KMS-11 (cell line): ENCODE results near the gene NKAIN2.
"Not testable (repeated sequence)": the region's sequence is repeated elsewhere in the genome, so short reads cannot be mapped to it uniquely, and the experiment has no call there.

Source experiments
- H2AFZ ChIP-seq: fragments of 200-600 bp; sonication (generic); 2 replicates; pipeline ENCODE4 v1.6.1; 2016; ENCODE audit warnings: antibody characterized with exemption, mixed run types, low read depth
- H3K27ac ChIP-seq: fragments of 200-600 bp; sonication (generic); 2 replicates; pipeline ENCODE4 v1.6.1; 2016; ENCODE audit warnings: mild to moderate bottlenecking, mixed run types
- H3K27me3 ChIP-seq: fragments of 200-600 bp; sonication (generic); 2 replicates; pipeline ENCODE4 v1.6.1; 2017; ENCODE audit warnings: mild to moderate bottlenecking, low read depth, mixed run types, moderate library complexity; ENCODE audit not compliant: insufficient read depth
- H3K36me3 ChIP-seq: fragments of 200-600 bp; sonication (generic); 2 replicates; pipeline ENCODE4 v1.6.1; 2017; ENCODE audit warnings: mild to moderate bottlenecking, mixed run types; ENCODE audit not compliant: insufficient read depth
- H3K4me1 ChIP-seq: fragments of 200-600 bp; sonication (generic); 2 replicates; pipeline ENCODE4 v1.6.1; 2016; ENCODE audit warnings: mild to moderate bottlenecking, low read depth, mixed run types; ENCODE audit not compliant: poor library complexity, severe bottlenecking
- H3K4me2 ChIP-seq: fragments of 200-600 bp; sonication (generic); 2 replicates; pipeline ENCODE4 v1.7.0; 2016; ENCODE audit warnings: mild to moderate bottlenecking, mixed run types
- H3K4me3 ChIP-seq: fragments of 200-600 bp; sonication (generic); IDR thresholded peaks from 2 replicates; pipeline ENCODE4 v1.6.1; 2017; ENCODE audit warnings: low read depth, low read length, mixed read lengths; ENCODE audit not compliant: insufficient read depth
- H3K79me2 ChIP-seq: fragments of 200-600 bp; sonication (generic); 2 replicates; pipeline ENCODE4 v1.6.1; 2016; ENCODE audit warnings: low read depth, mixed run types; ENCODE audit not compliant: insufficient read depth
- H3K9ac ChIP-seq: fragments of 200-600 bp; sonication (generic); 2 replicates; pipeline ENCODE4 v1.6.1; 2016; ENCODE audit warnings: mild to moderate bottlenecking, mixed run types
- H4K20me1 ChIP-seq: fragments of 200-600 bp; sonication (generic); 2 replicates; pipeline ENCODE4 v1.6.1; 2016; ENCODE audit warnings: mild to moderate bottlenecking, mixed run types; ENCODE audit not compliant: insufficient read depth
- TF ChIP-seq, protein P1 (sequence below): fragments of 200-600 bp; sonication (generic); conservative IDR thresholded peaks from 2 replicates; pipeline ENCODE4 v1.6.1; 2017; ENCODE audit warnings: low read depth, mild to moderate bottlenecking, antibody characterized with exemption, low read length, moderate library complexity, mixed read lengths

NKAIN2 gene

DNA sequence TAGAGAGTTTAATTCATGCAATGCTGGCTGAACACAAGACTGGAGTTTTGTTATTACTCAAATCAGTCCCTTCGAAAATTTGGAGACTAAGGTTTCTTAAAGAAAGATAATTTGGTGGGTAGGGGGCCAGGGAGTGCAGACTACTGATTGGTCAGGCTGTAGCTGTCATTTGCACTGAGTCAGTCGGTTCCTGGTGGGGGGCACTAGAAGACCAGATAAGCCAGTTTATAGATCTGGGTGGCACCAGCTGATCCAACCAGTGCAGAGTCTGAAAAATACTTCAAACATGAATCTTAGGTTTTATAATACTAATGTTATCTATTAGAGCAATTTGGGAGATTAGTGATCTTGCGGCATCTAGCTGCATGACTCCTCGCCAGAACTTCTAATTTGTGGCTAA is 530.7 kb downstream of the NKAIN2 start:
- H4K20me1 ChIP-seq: no peaks in the 10 kb centered on the region
- TF ChIP-seq, protein P1, sequence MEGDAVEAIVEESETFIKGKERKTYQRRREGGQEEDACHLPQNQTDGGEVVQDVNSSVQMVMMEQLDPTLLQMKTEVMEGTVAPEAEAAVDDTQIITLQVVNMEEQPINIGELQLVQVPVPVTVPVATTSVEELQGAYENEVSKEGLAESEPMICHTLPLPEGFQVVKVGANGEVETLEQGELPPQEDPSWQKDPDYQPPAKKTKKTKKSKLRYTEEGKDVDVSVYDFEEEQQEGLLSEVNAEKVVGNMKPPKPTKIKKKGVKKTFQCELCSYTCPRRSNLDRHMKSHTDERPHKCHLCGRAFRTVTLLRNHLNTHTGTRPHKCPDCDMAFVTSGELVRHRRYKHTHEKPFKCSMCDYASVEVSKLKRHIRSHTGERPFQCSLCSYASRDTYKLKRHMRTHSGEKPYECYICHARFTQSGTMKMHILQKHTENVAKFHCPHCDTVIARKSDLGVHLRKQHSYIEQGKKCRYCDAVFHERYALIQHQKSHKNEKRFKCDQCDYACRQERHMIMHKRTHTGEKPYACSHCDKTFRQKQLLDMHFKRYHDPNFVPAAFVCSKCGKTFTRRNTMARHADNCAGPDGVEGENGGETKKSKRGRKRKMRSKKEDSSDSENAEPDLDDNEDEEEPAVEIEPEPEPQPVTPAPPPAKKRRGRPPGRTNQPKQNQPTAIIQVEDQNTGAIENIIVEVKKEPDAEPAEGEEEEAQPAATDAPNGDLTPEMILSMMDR: no peak
- H3K9ac ChIP-seq: no peak overlapping the region
- no peaks in the 10 kb centered on the region for H3K36me3 ChIP-seq
- no peak overlapping the region for H3K4me3 ChIP-seq
- no peaks in the 10 kb centered on the region for H3K4me1 ChIP-seq
- H2AFZ ChIP-seq: no peak overlapping the region
- no peaks in the 10 kb centered on the region for H3K79me2 ChIP-seq
- no peak overlapping the region for H3K27ac ChIP-seq
- H3K4me2 ChIP-seq: no peak overlapping the region
- no peaks in the 10 kb centered on the region for H3K27me3 ChIP-seq

DNA sequence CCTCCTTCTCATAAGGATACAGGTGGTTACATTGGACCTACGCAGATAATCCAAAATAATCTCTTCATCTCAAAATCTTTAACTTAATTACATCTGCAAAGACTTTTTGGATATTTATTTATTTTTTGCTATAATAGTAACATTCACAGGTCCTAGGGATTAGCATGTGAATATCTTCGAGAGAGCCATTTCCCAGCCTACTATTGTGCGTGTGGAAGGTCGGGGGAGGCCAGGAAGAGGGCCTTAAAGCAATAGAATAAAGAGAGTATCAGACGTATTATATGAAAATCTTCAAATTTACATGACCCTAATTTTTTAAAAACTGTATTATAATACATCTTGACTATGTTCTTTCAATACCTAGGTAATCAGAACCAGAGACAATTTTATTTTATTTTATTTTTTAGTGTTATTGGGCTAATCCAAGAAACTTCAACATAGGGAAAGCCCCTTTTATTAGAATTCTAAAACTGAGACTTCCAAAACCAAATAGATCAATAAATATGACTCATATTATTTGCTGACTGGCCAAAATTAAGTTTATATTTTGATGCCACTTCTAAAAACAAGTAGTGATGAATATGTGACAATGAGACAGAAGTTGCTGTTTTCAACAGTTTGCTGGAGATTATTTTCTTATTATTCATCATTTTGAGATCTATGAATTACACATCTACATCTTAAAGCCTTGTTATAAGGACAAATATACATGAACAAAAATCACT is 536.1 kb downstream of the NKAIN2 start:
- no peaks in the 10 kb centered on the region for H3K79me2 ChIP-seq
- no peaks in the 10 kb centered on the region for H3K36me3 ChIP-seq
- H3K4me1 ChIP-seq: no peaks in the 10 kb centered on the region
- H3K4me2 ChIP-seq: no peak overlapping the region
- no peak overlapping the region for H3K4me3 ChIP-seq
- H4K20me1 ChIP-seq: no peaks in the 10 kb centered on the region
- H3K27ac ChIP-seq: no peak overlapping the region
- H3K9ac ChIP-seq: no peak overlapping the region
- no peaks in the 10 kb centered on the region for H3K27me3 ChIP-seq
- TF ChIP-seq, protein P1: no peak
- no peak overlapping the region for H2AFZ ChIP-seq

DNA sequence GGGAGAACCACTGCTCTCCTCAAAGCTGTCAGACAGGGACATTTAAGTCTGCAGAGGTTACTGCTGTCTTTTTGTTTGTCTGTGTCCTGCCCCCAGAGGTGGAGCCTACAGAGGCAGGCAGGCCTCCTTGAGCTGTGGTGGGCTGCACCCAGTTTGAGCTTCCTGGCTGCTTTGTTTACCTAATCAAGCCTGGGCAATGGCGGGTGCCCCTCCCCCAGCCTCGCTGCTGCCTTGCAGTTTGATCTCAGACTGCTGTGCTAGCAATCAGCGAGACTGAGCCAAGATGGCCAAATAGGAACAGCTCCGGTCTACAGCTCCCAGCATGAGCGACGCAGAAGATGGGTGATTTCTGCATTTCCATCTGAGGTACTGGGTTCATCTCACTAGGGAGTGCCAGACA is 544.7 kb downstream of the NKAIN2 start:
- H3K4me2 ChIP-seq, H2AFZ ChIP-seq, H3K27ac ChIP-seq, H3K27me3 ChIP-seq, H3K79me2 ChIP-seq, H3K4me1 ChIP-seq, H4K20me1 ChIP-seq, H3K4me3 ChIP-seq, H3K36me3 ChIP-seq, H3K9ac ChIP-seq: not testable (repeated sequence)

DNA sequence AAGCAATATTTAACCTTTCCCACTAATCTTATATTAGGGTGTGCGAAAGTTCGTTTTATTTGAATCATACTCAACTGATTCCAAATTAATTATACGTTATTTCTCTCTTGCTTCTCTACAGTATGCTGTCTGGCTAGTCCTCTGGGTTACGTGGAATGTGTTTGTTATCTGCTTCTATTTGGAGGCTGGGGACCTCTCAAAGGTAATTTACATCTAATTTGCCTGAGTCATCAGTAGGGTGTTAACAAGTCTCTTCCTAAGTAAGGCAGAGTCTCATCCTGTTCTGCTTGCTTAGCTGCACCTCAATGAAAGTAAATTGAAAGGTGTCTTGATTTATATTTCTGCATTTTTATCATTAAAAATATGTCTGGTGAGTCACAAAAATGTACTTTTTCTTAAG is 551.5 kb downstream of the NKAIN2 start:
- no peaks in the 10 kb centered on the region for H3K4me1 ChIP-seq
- no peak overlapping the region for H3K4me2 ChIP-seq
- no peak overlapping the region for H3K4me3 ChIP-seq
- no peak overlapping the region for H3K9ac ChIP-seq
- H2AFZ ChIP-seq: no peak overlapping the region
- no peaks in the 10 kb centered on the region for H3K27me3 ChIP-seq
- H3K79me2 ChIP-seq: no peaks in the 10 kb centered on the region
- TF ChIP-seq, protein P1: no peak
- no peaks in the 10 kb centered on the region for H3K36me3 ChIP-seq
- no peaks in the 10 kb centered on the region for H4K20me1 ChIP-seq
- no peak overlapping the region for H3K27ac ChIP-seq

DNA sequence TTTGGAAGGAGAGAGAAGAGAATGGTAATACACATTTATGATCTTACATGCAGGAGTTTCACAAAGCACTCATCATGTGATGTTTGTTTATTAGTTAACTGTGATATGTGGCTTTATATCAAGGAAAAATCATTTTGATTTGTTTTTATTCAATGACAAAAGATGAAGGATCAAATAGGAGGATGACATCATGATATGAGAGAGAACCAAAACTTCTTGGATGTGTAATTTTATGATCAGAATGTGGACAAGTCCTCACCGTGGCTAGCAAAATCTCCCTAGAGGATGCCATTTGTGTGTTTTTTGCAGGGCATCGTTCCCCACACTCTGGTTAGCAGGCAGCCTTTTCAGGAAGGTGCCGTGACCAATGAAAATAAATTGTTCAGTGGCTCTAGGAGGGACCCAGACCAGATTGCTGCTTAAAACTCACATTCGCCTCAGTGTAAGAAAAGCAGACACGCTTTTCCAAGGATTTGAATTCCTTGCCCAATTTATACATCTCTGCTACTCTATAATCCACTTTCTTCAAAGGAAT is 552.7 kb downstream of the NKAIN2 start:
- Histone ChIP-seq H3K79me2 (no peaks in the 10 kb centered on the region), H3K4me1 (no peaks in the 10 kb centered on the region), H3K27ac (no peak overlapping the region), H3K9ac (no peak overlapping the region), H3K4me2 (no peak overlapping the region), H4K20me1 (no peaks in the 10 kb centered on the region), H3K36me3 (no peaks in the 10 kb centered on the region), H3K4me3 (no peak overlapping the region), H3K27me3 (no peaks in the 10 kb centered on the region), H2AFZ (no peak overlapping the region)
- TF ChIP-seq, protein P1: no peak
